PFSK-1 (cell line): ENCODE data around the gene CHST9.

Experiments used
- FOXP2 ChIP-seq: optimal IDR thresholded peaks from 2 replicates; pipeline ENCODE3; 2011; ENCODE audit warnings: borderline replicate concordance, control low read depth, inconsistent platforms; ENCODE audit not compliant: insufficient read depth; ENCODE audit errors: extremely low read length, extremely low read depth
- POLR2AphosphoS5 ChIP-seq: IDR thresholded peaks from 2 replicates; pipeline ENCODE4 v1.6.1; 2012; ENCODE audit warnings: low read depth, mild to moderate bottlenecking, control low read depth, low read length, moderate library complexity
- SIN3A ChIP-seq: IDR thresholded peaks from 2 replicates; pipeline ENCODE4 v1.6.1; 2012; ENCODE audit warnings: mild to moderate bottlenecking, low read length, moderate library complexity, borderline replicate concordance; ENCODE audit not compliant: insufficient read depth
- TAF1 ChIP-seq: IDR thresholded peaks from 2 replicates; pipeline ENCODE4 v1.6.1; 2012; ENCODE audit warnings: low read length, control low read depth, borderline replicate concordance; ENCODE audit not compliant: insufficient read depth
- TF ChIP-seq, protein P1 (sequence below), 2 experiments: IDR thresholded peaks; 2 replicates each; pipeline versions ENCODE4 v1.6.1 to v1.8.0; 2011 to 2012; ENCODE audit warnings: low read depth in 2 of 2, low read length in 2 of 2, control low read depth in 1 of 2, inconsistent platforms in 1 of 2, mild to moderate bottlenecking in 1 of 2, moderate library complexity in 1 of 2; ENCODE audit not compliant: insufficient read depth in 1 of 2

DNA sequence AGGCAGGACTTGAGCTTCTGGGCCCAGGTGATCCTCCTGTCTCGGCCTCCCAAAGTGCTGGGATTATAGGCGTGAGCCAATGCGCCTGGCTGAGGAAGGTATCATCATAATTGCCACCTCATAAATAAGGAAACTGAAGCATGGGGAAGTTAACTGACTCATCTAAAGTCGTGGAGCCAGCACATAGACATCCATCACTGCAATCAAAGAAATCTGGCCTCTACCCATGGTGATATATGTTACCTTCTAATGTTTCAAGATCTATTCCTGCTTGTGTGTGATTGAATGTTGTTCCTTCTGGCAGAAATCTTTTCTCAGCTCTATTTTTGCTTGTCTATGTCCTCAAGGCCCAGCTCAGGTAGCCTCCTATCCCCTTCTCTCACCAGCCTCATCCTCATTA lies 214.5 kb downstream of the CHST9 start:
- TF ChIP-seq TAF1 = no peak
- no peak for TF ChIP-seq POLR2AphosphoS5
- no peak for TF ChIP-seq SIN3A
- TF ChIP-seq, protein P1, sequence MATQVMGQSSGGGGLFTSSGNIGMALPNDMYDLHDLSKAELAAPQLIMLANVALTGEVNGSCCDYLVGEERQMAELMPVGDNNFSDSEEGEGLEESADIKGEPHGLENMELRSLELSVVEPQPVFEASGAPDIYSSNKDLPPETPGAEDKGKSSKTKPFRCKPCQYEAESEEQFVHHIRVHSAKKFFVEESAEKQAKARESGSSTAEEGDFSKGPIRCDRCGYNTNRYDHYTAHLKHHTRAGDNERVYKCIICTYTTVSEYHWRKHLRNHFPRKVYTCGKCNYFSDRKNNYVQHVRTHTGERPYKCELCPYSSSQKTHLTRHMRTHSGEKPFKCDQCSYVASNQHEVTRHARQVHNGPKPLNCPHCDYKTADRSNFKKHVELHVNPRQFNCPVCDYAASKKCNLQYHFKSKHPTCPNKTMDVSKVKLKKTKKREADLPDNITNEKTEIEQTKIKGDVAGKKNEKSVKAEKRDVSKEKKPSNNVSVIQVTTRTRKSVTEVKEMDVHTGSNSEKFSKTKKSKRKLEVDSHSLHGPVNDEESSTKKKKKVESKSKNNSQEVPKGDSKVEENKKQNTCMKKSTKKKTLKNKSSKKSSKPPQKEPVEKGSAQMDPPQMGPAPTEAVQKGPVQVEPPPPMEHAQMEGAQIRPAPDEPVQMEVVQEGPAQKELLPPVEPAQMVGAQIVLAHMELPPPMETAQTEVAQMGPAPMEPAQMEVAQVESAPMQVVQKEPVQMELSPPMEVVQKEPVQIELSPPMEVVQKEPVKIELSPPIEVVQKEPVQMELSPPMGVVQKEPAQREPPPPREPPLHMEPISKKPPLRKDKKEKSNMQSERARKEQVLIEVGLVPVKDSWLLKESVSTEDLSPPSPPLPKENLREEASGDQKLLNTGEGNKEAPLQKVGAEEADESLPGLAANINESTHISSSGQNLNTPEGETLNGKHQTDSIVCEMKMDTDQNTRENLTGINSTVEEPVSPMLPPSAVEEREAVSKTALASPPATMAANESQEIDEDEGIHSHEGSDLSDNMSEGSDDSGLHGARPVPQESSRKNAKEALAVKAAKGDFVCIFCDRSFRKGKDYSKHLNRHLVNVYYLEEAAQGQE (IDR thresholded peaks at IDR 0.05; ENCODE audit: insufficient read depth in 1 of 2, low read depth in 2 of 2, low read length in 2 of 2) = no peak
- TF ChIP-seq FOXP2 = no peak
